ENCODE data around the gene ZNF436. TPM values are rescaled to one million over a fixed set of nuclear protein-coding genes. Genes with fewer than 3 reads are reported as not detected.

Gene ZNF436
- total and polyA plus RNA-seq, 2 of the 13 experiments (the other 11 are each of a cell fraction or from before 2014, with no cell fraction given): 4.3 to 9.9 TPM

GRCh38 chr1:23368562-23369334, 888 bp downstream of the ZNF436 start (continued):
- TF ChIP-seq, protein P1, sequence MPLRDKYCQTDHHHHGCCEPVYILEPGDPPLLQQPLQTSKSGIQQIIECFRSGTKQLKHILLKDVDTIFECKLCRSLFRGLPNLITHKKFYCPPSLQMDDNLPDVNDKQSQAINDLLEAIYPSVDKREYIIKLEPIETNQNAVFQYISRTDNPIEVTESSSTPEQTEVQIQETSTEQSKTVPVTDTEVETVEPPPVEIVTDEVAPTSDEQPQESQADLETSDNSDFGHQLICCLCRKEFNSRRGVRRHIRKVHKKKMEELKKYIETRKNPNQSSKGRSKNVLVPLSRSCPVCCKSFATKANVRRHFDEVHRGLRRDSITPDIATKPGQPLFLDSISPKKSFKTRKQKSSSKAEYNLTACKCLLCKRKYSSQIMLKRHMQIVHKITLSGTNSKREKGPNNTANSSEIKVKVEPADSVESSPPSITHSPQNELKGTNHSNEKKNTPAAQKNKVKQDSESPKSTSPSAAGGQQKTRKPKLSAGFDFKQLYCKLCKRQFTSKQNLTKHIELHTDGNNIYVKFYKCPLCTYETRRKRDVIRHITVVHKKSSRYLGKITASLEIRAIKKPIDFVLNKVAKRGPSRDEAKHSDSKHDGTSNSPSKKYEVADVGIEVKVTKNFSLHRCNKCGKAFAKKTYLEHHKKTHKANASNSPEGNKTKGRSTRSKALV (CRISPR knock-in tag; IDR thresholded peaks at IDR 0.05): peak; percentile 23; the same call in 1 of the 2 replicates
- TF ChIP-seq CENPT (CRISPR knock-in tag; IDR thresholded peaks at IDR 0.05; ENCODE audit: low read depth) (peak; percentile 76; the same call in 1 of the 2 replicates), U2AF2 (IDR thresholded peaks at IDR 0.05; ENCODE audit: low read depth, low read length) (no peak), U2AF1 (optimal IDR thresholded peaks at IDR 0.05; ENCODE audit: low read depth, low read length) (peak; percentile 42), ZNF33B (CRISPR knock-in tag; IDR thresholded peaks at IDR 0.05) (peak; percentile 57; the same call in 1 of the 2 replicates), TSC22D2 (CRISPR knock-in tag; IDR thresholded peaks at IDR 0.05; ENCODE audit: borderline replicate concordance) (no peak; the same call in 1 of the 2 replicates), ZNF777 (CRISPR knock-in tag; IDR thresholded peaks at IDR 0.05) (peak; percentile 44; the same call in 1 of the 2 replicates), ZC3H4 (CRISPR knock-in tag; IDR thresholded peaks at IDR 0.05; ENCODE audit: borderline replicate concordance) (no peak), ZNF329 (CRISPR knock-in tag; IDR thresholded peaks at IDR 0.05; ENCODE audit: low read depth) (peak; percentile 67; the same call in 1 of the 2 replicates), ZSCAN20 (CRISPR knock-in tag; IDR thresholded peaks at IDR 0.05; ENCODE audit: borderline replicate concordance) (no peak), YY1 (IDR thresholded peaks at IDR 0.05; ENCODE audit: insufficient read depth, insufficient replicate concordance, low read depth, low read length) (peak; percentile 79), ZNF720 (CRISPR knock-in tag; IDR thresholded peaks at IDR 0.05) (no peak; the same call in 1 of the 2 replicates), PITX1 (CRISPR knock-in tag; IDR thresholded peaks at IDR 0.05) (no peak), NR3C1 (CRISPR knock-in tag; IDR thresholded peaks at IDR 0.05) (no peak), ZNF12 (CRISPR knock-in tag; IDR thresholded peaks at IDR 0.05) (peak; percentile 57; the same call in 1 of the 2 replicates), SMAD9 (CRISPR knock-in tag; IDR thresholded peaks at IDR 0.05) (peak; percentile 84; the same call in 1 of the 2 replicates), SMARCE1 (IDR thresholded peaks at IDR 0.05; ENCODE audit: borderline replicate concordance) (no peak), MIXL1 (CRISPR knock-in tag; IDR thresholded peaks at IDR 0.05) (no peak)
- TF ChIP-seq, protein P2, sequence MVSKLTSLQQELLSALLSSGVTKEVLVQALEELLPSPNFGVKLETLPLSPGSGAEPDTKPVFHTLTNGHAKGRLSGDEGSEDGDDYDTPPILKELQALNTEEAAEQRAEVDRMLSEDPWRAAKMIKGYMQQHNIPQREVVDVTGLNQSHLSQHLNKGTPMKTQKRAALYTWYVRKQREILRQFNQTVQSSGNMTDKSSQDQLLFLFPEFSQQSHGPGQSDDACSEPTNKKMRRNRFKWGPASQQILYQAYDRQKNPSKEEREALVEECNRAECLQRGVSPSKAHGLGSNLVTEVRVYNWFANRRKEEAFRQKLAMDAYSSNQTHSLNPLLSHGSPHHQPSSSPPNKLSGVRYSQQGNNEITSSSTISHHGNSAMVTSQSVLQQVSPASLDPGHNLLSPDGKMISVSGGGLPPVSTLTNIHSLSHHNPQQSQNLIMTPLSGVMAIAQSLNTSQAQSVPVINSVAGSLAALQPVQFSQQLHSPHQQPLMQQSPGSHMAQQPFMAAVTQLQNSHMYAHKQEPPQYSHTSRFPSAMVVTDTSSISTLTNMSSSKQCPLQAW (CRISPR knock-in tag; IDR thresholded peaks at IDR 0.05): peak; percentile 81
- TF ChIP-seq, protein P3, sequence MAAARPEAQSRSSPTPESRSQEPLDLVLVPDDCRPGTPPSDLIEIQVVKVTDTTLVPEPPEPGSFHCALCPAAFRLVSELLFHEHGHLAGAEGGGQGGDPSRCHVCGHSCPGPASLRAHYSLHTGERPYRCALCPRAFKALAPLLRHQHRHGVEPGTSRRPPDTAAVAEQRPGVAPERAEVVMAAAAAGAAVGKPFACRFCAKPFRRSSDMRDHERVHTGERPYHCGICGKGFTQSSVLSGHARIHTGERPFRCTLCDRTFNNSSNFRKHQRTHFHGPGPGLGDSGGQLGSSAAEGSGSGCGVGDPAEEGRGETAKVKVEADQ (CRISPR knock-in tag; IDR thresholded peaks at IDR 0.05; ENCODE audit: borderline replicate concordance): peak; percentile 51; the same call in 1 of the 2 replicates
- TF ChIP-seq, protein P4, sequence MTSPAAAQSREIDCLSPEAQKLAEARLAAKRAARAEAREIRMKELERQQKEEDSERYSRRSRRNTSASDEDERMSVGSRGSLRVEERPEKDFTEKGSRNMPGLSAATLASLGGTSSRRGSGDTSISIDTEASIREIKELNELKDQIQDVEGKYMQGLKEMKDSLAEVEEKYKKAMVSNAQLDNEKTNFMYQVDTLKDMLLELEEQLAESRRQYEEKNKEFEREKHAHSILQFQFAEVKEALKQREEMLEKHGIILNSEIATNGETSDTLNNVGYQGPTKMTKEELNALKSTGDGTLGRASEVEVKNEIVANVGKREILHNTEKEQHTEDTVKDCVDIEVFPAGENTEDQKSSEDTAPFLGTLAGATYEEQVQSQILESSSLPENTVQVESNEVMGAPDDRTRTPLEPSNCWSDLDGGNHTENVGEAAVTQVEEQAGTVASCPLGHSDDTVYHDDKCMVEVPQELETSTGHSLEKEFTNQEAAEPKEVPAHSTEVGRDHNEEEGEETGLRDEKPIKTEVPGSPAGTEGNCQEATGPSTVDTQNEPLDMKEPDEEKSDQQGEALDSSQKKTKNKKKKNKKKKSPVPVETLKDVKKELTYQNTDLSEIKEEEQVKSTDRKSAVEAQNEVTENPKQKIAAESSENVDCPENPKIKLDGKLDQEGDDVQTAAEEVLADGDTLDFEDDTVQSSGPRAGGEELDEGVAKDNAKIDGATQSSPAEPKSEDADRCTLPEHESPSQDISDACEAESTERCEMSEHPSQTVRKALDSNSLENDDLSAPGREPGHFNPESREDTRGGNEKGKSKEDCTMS (CRISPR knock-in tag; conservative IDR thresholded peaks at IDR 0.05): no peak

All from HepG2 (cell line).